ENCODE data around the gene DPP7. TPM values are rescaled to one million over a fixed set of nuclear protein-coding genes. Genes with fewer than 3 reads are reported as not detected.

The DPP7 gene
- polyA plus RNA-seq, 3 donors = 132 to 152 (median 140) TPM

DNA sequence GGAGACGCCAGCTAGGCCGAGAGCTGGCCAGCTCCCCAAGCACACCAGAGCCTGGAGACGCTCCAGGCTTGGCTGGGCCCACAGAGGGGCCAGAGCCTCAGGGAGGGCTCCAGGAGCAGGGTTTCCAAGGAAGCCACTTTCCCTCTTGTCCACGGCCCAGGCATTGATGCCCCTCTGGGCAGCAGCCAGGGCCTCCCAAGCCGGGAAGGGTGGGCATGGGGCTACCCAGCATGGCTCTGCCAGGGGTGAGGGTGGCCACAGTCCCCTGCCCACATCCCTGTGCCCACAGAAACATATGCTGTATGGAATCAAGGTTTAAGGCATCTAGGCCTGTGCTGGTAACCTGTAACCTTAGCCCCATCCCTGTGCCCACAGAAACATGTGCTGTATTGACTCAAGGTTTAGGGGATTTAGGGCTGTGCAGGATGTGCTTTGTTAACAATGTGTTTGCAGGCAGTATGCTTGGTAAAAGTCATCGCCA, 1.5 kb upstream of the DPP7 start:
- no peak overlapping the region for H3K27ac ChIP-seq (ENCODE audit: low read depth, low read length)
- WGBS, 3 donors = 68 to 82% (median 73%) methylated on average over 3 to 6 of the region's 6 CpGs

DNA sequence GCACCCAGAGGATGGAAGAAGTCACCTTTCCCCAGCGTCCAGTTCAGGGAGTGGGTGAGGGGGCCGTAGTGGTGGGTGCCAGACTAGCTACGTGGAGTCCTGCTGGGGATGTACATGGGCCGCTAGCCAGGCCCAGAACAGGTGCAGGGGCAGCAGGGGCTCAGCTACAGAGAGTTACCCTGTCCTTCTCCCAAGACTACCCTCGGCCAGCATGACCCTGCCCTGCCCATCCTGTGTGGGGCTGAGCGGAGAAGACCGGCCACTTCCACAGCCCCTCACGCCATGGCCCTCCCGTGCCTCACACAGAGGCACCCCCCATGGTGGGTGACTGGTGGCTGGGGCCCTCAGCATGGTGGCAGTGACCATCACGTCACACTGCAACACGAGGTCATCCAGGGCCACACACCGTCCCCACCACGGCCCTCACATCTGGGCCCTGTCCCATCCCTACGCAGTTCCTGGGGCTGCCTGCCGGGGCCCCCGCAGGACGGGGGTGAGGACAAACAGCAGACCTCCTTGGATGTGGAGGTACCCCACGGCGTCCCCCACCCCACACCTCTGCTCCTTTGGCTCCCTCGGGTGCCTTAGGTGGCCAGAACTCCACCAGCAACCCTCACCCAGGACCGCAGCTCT, 977 bp upstream of the DPP7 start:
- H3K27ac ChIP-seq (ENCODE audit: low read depth, low read length) = no peak overlapping the region
- WGBS, 3 donors = 78 to 82% (median 79%) methylated on average over 18 to 21 of the region's 21 CpGs

DNA sequence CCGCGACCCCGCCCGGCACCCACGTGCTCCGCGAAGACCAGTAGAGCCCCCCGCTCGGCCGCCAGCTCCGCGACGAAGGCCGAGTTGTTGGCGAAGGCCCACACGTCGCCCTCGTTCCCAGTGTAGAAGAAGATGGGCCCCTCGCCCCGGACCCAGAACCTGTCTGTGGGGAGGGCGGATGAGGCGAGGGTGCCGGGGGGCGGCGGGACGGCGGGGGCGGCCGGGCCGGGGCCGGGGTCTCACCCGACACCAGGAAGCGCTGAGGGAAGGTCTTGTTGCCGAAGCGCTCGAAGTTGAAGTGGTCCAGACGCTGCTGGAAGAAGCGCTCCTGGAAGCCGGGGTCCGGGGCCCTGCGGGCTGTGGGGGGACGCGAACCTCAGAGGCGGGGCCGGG, 317 bp downstream of the DPP7 start:
- WGBS, 3 donors = 0 to 1% (median 0%) methylated on average over 40 to 45 of the region's 45 CpGs
- no peak overlapping the region for H3K27ac ChIP-seq (ENCODE audit: low read depth, low read length)

DNA sequence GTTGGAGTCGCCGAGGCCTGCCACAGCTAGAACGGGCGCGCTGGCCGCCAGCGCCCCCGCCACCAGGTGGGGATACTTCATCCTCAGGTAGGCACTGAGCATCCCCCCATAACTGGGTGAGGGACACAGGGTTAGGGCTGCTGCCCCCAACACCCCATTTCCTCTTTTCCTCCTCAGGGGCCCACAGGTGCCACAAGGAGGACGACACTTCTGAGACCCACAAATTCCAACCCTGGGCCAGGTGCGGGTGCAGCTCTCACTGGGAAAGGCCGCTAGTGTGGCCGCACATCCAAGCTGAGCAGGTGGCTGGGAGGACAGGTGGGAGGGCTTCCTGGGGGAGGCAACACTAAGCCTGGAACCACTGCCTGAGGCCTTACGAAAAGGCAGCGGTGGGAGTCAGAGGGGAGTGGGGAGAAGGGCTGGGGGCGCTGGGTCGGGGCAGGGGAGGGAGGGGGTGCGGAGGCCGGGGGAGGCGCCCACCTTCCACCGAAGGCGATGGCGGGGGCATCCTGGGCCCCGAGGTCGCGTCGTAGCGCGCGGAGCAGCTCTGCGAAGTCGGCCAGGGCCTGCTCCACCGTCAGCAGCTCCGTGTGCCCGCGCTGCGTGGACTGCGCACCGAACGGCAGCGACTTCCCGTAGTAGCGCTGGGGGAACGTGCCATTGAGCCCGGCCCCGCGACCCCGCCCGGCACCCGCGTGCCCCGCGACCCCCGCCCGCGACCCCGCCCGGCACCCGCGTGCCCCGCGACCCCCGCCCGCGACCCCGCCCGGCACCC, 961 bp downstream of the DPP7 start:
- no peak overlapping the region for H3K27ac ChIP-seq (ENCODE audit: low read depth, low read length)
- WGBS, 3 donors = 30 to 62% (median 54%) methylated on average over 31 to 65 of the region's 66 CpGs

- no peak overlapping the region for H3K27ac ChIP-seq (ENCODE audit: low read depth, low read length)
- 95 to 97% (median 96%) methylated on average over 38 to 42 of the region's 42 CpGs for WGBS, 3 donors
These were observed 1.8 kb downstream of the DPP7 start for GRCh38 chr9:137112564-137113384.

GRCh38 chr9:137111788-137112563, 2.6 kb downstream of the DPP7 start:
- no peak overlapping the region for H3K27ac ChIP-seq (ENCODE audit: low read depth, low read length)
- WGBS, 3 donors = 89 to 94% (median 90%) methylated on average over 26 to 35 of the region's 35 CpGs

- WGBS, 3 donors = 88 to 91% (median 88%) methylated on average over 26 to 28 of the region's 28 CpGs
- no peak overlapping the region for H3K27ac ChIP-seq (ENCODE audit: low read depth, low read length)
These were observed 3.4 kb downstream of the DPP7 start for GRCh38 chr9:137110911-137111787.

GRCh38 chr9:137110147-137110910, 4.2 kb downstream of the DPP7 start:
- H3K27ac ChIP-seq (ENCODE audit: low read depth, low read length) = no peak overlapping the region
- WGBS, 3 donors = 90 to 92% (median 90%) methylated on average over 38 of the region's 38 CpGs

DNA sequence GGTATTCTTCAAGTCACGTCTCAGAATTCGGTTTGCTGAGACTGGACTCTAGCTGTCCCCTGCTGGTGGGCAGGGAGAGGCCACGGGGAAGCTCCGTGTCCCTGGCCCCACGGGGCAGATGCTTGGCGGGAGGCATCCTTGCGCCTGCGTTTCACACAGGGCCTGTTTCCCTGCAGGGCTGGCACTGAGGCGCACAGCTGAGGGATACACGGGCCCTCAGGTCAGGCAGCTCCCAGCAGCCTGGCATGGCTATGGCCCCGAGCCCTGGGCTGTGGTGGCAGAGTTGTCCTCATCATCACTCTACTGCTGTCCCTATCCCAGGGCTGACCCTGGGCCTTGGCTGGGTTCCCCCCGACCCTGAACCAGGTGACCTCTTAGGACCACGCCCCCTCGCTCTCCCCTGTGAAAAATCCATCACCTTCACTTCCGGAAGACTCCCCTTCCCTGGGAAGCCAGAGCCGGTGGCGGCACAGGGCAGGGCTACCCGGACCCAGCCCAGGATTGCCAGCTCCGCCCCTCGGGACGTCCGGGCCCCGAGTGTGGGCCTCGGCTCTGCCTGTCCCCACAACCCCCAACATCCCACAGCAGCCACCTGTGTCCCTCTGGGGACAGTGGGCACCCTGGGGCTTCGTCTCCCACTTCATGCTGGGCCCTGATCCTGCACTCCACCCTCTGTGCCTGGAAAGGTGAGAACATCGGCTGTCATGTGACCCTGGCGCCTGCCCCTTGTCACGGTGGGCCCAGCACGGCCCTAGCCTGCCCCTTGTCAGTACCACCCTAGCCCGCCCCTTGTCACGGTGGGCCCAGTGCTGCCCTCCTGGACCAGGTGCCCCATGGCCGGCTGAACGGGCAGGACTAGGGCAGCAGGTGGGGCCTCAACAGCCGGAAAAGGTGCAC, 5.0 kb downstream of the DPP7 start:
- no peak overlapping the region for H3K27ac ChIP-seq (ENCODE audit: low read depth, low read length)
- 81 to 85% (median 83%) methylated on average over 32 to 34 of the region's 34 CpGs for WGBS, 3 donors

- H3K27ac ChIP-seq (ENCODE audit: low read depth, low read length) = no peak overlapping the region
- WGBS, 3 donors = 89 to 90% (median 89%) methylated on average over 29 of the region's 29 CpGs
These were observed 5.8 kb downstream of the DPP7 start for GRCh38 chr9:137108608-137109249.

DNA sequence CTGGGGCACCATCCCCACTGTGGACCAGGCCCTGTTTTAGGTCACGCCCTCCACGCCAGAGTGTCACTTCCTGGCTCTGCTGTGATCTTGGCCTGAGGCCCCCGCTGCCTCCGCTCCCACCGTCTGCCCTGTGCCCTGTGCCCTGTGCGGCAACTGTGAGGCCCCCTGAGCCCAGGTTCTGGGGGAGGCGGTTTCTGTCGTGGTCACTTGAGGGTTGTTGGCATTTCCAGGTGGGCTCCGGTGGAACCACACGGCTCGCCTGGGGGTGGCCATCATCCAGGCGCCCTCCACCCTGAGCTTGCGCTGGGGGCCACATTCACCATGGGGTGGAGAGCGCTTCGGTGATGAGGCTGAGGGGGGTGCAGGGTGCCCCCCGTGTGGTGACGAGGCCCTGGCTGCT, 6.6 kb downstream of the DPP7 start:
- H3K27ac ChIP-seq (ENCODE audit: low read depth, low read length) = no peak overlapping the region
- WGBS, 3 donors = 95 to 97% (median 96%) methylated on average over 17 of the region's 17 CpGs

DNA sequence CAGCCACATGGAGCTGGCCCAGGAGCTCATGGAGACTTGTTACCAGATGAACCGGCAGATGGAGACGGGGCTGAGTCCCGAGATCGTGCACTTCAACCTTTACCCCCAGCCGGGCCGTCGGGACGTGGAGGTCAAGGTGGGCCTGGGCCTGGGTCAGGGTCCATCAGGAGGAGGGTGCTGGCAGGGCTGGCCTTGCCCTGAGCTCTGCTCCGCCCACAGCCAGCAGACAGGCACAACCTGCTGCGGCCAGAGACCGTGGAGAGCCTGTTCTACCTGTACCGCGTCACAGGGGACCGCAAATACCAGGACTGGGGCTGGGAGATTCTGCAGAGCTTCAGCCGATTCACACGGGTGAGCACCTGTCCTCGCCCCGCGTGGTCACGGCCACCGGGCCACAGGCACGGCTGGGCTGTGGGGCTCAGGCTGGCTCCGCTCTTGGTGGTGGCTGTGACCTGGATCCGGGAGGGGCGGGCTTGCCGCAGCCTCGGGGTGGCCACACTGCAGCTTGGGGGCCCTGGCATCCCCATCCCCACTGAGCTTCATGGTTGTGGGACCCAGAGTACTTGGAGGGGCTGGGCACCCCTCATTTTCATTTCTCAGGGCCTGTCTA, 7.1 kb downstream of the DPP7 start:
- WGBS, 3 donors = 92 to 95% (median 94%) methylated on average over 27 of the region's 27 CpGs
- no peak overlapping the region for H3K27ac ChIP-seq (ENCODE audit: low read depth, low read length)

DNA sequence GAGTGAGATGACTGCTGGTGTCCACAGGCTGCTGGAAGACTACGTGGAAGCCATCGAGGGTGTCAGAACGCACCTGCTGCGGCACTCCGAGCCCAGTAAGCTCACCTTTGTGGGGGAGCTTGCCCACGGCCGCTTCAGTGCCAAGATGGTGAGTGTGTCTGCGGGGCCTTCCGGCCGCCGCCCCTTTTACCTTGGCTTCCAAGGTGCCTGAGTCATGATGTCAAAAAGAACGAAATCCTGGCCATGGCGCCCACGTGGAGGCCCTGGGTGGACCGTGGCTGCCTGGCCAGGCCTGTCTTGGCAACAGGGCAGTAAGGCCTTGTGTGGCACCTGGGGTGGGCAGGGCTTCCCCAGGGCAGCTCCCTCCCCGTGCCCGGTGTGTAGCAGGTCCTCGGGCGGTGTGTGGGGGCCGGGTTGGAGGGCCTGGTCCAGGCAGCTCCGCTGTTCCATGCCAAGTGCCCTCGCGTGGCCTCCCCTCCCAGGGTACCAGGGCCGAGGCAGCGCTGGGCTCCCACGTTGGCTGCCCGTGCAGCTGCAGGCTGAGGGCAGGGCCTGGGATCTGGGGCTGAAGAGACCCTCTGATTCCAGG, 7.8 kb downstream of the DPP7 start:
- WGBS, 3 donors = 93 to 94% (median 94%) methylated on average over 27 of the region's 27 CpGs
- no peak overlapping the region for H3K27ac ChIP-seq (ENCODE audit: low read depth, low read length)

DNA sequence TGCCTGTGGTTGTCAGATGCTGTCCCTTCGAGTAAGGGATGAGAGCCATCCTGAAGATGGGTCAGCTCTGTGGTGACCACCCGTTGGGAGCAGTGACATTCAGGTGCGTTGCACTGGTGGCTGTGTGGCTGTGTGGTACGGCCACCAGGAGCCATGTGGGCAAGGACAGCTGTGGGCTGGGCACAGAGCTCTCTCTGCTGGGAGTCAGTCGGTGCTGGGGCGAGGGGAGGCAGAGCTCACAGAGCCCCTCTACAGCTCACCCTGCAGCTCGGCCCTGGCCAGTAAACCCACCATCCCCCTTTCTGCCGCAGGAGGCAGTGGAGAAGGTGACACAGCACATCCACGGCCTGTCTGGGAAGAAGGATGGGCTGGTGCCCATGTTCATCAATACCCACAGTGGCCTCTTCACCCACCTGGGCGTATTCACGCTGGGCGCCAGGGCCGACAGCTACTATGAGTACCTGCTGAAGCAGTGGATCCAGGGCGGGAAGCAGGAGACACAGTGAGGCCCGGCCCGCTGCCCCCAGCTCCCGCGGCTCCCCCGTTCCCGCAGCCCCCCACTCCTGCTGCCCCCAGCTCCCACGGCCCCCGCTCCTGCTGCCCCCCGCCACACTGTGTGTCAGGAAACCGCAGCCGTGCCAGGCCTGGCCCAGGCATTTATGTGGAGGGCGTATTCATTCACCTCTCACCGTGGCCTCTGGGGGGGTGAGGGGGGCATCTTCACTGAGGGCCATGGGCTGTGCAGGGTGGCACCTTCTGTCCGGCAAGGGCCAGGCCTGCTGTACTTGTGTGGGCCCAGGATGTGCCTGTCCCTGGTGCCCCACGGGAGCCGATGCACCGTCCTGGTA, 8.5 kb downstream of the DPP7 start:
- no peak overlapping the region for H3K27ac ChIP-seq (ENCODE audit: low read depth, low read length)
- 90 to 96% (median 95%) methylated on average over 26 to 31 of the region's 31 CpGs for WGBS, 3 donors
